GM12878 (cell line): Measurements from ENCODE around the gene TH.

Source experiments
- CHD2 ChIP-seq: IDR thresholded peaks from 2 replicates; pipeline ENCODE4 v1.6.1; 2011; ENCODE audit warnings: low read depth, low read length, improper control_type of control experiment, borderline replicate concordance
- PML ChIP-seq: IDR thresholded peaks from 2 replicates; pipeline ENCODE4 v1.6.1; 2012; ENCODE audit warnings: low read length, inconsistent platforms
- YY1 ChIP-seq: IDR thresholded peaks from 2 replicates; pipeline ENCODE4 v1.6.1; 2011; ENCODE audit warnings: low read depth, mild to moderate bottlenecking, low read length
- TF ChIP-seq, protein P1 (sequence below): IDR thresholded peaks from 2 replicates; pipeline ENCODE4 v1.6.1; 2011; ENCODE audit warnings: low read depth, low read length, improper control_type of control experiment, borderline replicate concordance
- TF ChIP-seq, protein P2 (sequence below), 3 experiments: IDR thresholded peaks in 2 of 3; conservative IDR thresholded peaks in 1 of 3; 2 replicates each; pipeline ENCODE4 v1.5.1; 2011; ENCODE audit warnings: low read depth in 3 of 3, low read length in 3 of 3, mild to moderate bottlenecking in 3 of 3, control low read depth in 2 of 3, moderate library complexity in 2 of 3, inconsistent platforms in 1 of 3, mixed read lengths in 1 of 3; ENCODE audit not compliant: control insufficient read depth in 2 of 3, insufficient read depth in 1 of 3; ENCODE audit errors: extremely low read depth in 1 of 3

DNA sequence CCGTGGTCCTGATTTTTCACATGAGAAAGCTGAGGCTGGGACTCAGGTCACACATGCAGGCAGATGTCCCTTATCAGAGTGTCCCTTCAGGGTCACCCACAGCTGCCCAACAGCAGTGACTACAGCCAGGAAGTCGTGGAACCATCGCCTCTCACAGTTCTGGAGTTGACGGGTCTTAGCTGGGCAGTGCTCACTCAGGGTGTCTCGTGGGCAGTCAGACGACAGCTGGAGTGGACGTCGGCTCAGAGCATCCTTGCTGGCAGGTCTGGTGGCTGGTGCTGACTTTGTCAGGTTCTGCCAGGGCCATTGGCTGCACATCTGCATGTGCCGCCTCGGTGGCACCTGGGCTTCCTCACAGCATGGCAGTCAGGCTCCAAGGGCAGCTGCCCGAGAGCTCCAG, 35.6 kb upstream of the TH start:
- TF ChIP-seq, protein P1, sequence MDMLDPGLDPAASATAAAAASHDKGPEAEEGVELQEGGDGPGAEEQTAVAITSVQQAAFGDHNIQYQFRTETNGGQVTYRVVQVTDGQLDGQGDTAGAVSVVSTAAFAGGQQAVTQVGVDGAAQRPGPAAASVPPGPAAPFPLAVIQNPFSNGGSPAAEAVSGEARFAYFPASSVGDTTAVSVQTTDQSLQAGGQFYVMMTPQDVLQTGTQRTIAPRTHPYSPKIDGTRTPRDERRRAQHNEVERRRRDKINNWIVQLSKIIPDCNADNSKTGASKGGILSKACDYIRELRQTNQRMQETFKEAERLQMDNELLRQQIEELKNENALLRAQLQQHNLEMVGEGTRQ, result no peak
- TF ChIP-seq CHD2 (no peak), PML (no peak), YY1 (no peak)
- TF ChIP-seq, protein P2, sequence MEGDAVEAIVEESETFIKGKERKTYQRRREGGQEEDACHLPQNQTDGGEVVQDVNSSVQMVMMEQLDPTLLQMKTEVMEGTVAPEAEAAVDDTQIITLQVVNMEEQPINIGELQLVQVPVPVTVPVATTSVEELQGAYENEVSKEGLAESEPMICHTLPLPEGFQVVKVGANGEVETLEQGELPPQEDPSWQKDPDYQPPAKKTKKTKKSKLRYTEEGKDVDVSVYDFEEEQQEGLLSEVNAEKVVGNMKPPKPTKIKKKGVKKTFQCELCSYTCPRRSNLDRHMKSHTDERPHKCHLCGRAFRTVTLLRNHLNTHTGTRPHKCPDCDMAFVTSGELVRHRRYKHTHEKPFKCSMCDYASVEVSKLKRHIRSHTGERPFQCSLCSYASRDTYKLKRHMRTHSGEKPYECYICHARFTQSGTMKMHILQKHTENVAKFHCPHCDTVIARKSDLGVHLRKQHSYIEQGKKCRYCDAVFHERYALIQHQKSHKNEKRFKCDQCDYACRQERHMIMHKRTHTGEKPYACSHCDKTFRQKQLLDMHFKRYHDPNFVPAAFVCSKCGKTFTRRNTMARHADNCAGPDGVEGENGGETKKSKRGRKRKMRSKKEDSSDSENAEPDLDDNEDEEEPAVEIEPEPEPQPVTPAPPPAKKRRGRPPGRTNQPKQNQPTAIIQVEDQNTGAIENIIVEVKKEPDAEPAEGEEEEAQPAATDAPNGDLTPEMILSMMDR (IDR thresholded peaks at IDR 0.05 in 2 of 3, conservative IDR thresholded peaks at IDR 0.05 in 1 of 3; ENCODE audit: control insufficient read depth in 2 of 3, extremely low read depth in 1 of 3, insufficient read depth in 1 of 3, low read depth in 3 of 3, low read length in 3 of 3), result no peak
